ENCODE results near the gene RAB27B. TPM values are rescaled to one million over a fixed set of nuclear protein-coding genes. Genes with fewer than 3 reads are reported as not detected.

Gene RAB27B
- total RNA-seq, 1 donor from 2014 or later = 6.1 TPM

GRCh38 chr18:54923339-54923956 lies 95.2 kb downstream of the RAB27B start:
- TF ChIP-seq POLR2A (IDR thresholded peaks at IDR 0.05) = no peak
- no peak for TF ChIP-seq CTCF (IDR thresholded peaks at IDR 0.05)
- no peak for TF ChIP-seq POLR2AphosphoS5 (IDR thresholded peaks at IDR 0.05; ENCODE audit: insufficient read depth in 1 of 2, low read depth in 1 of 2)
- H3K27ac ChIP-seq = no peak overlapping the region
- no peak for DNase-seq (ENCODE audit: extremely low spot score in 2 of 2)
- intact Hi-C loops (cut with DNase I) = no loop called here
- no peaks in the 10 kb centered on the region for H3K4me1 ChIP-seq
- H3K36me3 ChIP-seq = no peaks in the 10 kb centered on the region
- no peaks in the 10 kb centered on the region for H3K27me3 ChIP-seq
- H3K4me3 ChIP-seq = no peak overlapping the region
- H3K9me3 ChIP-seq = no peaks in the 10 kb centered on the region

GRCh38 chr18:54924948-54925347 lies 96.7 kb downstream of the RAB27B start:
- no peaks in the 10 kb centered on the region for H3K36me3 ChIP-seq
- no peaks in the 10 kb centered on the region for H3K4me1 ChIP-seq
- no peak overlapping the region for H3K4me3 ChIP-seq
- DNase-seq (ENCODE audit: extremely low spot score in 2 of 2) = no peak
- intact Hi-C loops (cut with DNase I) = no loop called here
- H3K27me3 ChIP-seq = no peaks in the 10 kb centered on the region
- H3K27ac ChIP-seq = no peak overlapping the region
- no peak for TF ChIP-seq POLR2A (IDR thresholded peaks at IDR 0.05)
- TF ChIP-seq CTCF (IDR thresholded peaks at IDR 0.05) = no peak
- no peak for TF ChIP-seq POLR2AphosphoS5 (IDR thresholded peaks at IDR 0.05; ENCODE audit: insufficient read depth in 1 of 2, low read depth in 1 of 2)
- no peaks in the 10 kb centered on the region for H3K9me3 ChIP-seq

GRCh38 chr18:54926593-54927325 lies 98.5 kb downstream of the RAB27B start:
- Histone ChIP-seq H3K9me3 (no peaks in the 10 kb centered on the region), H3K4me3 (no peak overlapping the region), H3K4me1 (no peaks in the 10 kb centered on the region), H3K27me3 (no peaks in the 10 kb centered on the region), H3K27ac (no peak overlapping the region), H3K36me3 (no peaks in the 10 kb centered on the region)
- TF ChIP-seq POLR2A (IDR thresholded peaks at IDR 0.05) (no peak), CTCF (IDR thresholded peaks at IDR 0.05) (no peak), POLR2AphosphoS5 (IDR thresholded peaks at IDR 0.05; ENCODE audit: insufficient read depth in 1 of 2, low read depth in 1 of 2) (no peak)
- no peak for DNase-seq (ENCODE audit: extremely low spot score in 2 of 2)
- intact Hi-C loops (cut with DNase I) = no loop called here

- no peaks in the 10 kb centered on the region for H3K36me3 ChIP-seq
- H3K4me3 ChIP-seq = no peak overlapping the region
- no peaks in the 10 kb centered on the region for H3K4me1 ChIP-seq
- no peaks in the 10 kb centered on the region for H3K27me3 ChIP-seq
- intact Hi-C loops (cut with DNase I) = no loop called here
- no peaks in the 10 kb centered on the region for H3K9me3 ChIP-seq
- TF ChIP-seq POLR2AphosphoS5 (IDR thresholded peaks at IDR 0.05; ENCODE audit: insufficient read depth in 1 of 2, low read depth in 1 of 2) (no peak), CTCF (IDR thresholded peaks at IDR 0.05) (no peak), POLR2A (IDR thresholded peaks at IDR 0.05) (no peak)
- no peak overlapping the region for H3K27ac ChIP-seq
- DNase-seq (ENCODE audit: extremely low spot score in 2 of 2) = no peak
Observed at GRCh38 chr18:54928236-54928635, 100.0 kb downstream of the RAB27B start.

- TF ChIP-seq POLR2AphosphoS5 (IDR thresholded peaks at IDR 0.05; ENCODE audit: insufficient read depth in 1 of 2, low read depth in 1 of 2) (no peak), POLR2A (IDR thresholded peaks at IDR 0.05) (no peak), CTCF (IDR thresholded peaks at IDR 0.05) (no peak)
- Histone ChIP-seq H3K27ac (no peak overlapping the region), H3K4me3 (no peak overlapping the region), H3K9me3 (no peaks in the 10 kb centered on the region), H3K27me3 (no peaks in the 10 kb centered on the region), H3K36me3 (no peaks in the 10 kb centered on the region), H3K4me1 (no peaks in the 10 kb centered on the region)
- intact Hi-C loops (cut with DNase I) = no loop called here
- no peak for DNase-seq (ENCODE audit: extremely low spot score in 2 of 2)
Observed at GRCh38 chr18:54931152-54931551, 102.9 kb downstream of the RAB27B start.

Data from vagina (tissue), 2 donors.